SK-N-SH (cell line): ENCODE measurements around the gene CUX1. TPM values are rescaled to one million over a fixed set of nuclear protein-coding genes. Genes with fewer than 3 reads are reported as not detected.

Experiments
- CTCF ChIA-PET: fragments of 300-600, 350-600 bp; formaldehyde crosslinking; extraction: SDS; loops from one replicate; lab custom pipeline; 2021; lab: Yijun Ruan, JAX
- POLR2A ChIA-PET: fragments of 350-600 bp; sonication (Branson Sonifier 250); formaldehyde crosslinking; extraction: SDS; loops from one replicate; lab custom pipeline; 2020; ENCODE audit warnings: antibody characterized with exemption, inconsistent platforms; lab: Yijun Ruan, JAX
- DNase-seq: peaks from one replicate; pipeline ENCODE4 v3.0.0; 2012
- H2AFZ ChIP-seq: fragments of 200-600 bp; sonication (generic); 2 replicates; pipeline ENCODE4 v1.8.1; 2016; ENCODE audit warnings: antibody characterized with exemption, mild to moderate bottlenecking, low read depth
- H3F3A ChIP-seq: fragments of 200-600 bp; sonication (generic); replicated peaks from 2 replicates; pipeline ENCODE3; 2016; ENCODE audit warnings: antibody characterized with exemption, mild to moderate bottlenecking; ENCODE audit not compliant: insufficient read depth
- H3K27ac ChIP-seq, 2 experiments: fragments of 200-500 bp in 1 of 2; fragments of 200-600 bp in 1 of 2; sonication (Bioruptor generic) in 1 of 2; sonication (generic), shearing (Covaris generic) in 1 of 2; 2 replicates each; pipeline versions ENCODE4 v1.5.1 to v1.6.1; 2014 to 2016; ENCODE audit warnings: low read depth in 2 of 2, inconsistent platforms in 1 of 2, low read length in 1 of 2, mild to moderate bottlenecking in 1 of 2, mixed read lengths in 1 of 2
- H3K27me3 ChIP-seq: fragments of 200-600 bp; sonication (generic), shearing (Covaris generic); 2 replicates; pipeline ENCODE4 v1.6.1; 2016; ENCODE audit warnings: mixed run types; ENCODE audit not compliant: insufficient read depth
- H3K36me3 ChIP-seq, 2 experiments: fragments of 200-500 bp in 1 of 2; fragments of 200-600 bp in 1 of 2; sonication (Bioruptor generic) in 1 of 2; sonication (generic) in 1 of 2; replicated peaks in 1 of 2; 2 replicates each; pipeline versions ENCODE3 to v1.5.1; 2014 to 2016; ENCODE audit warnings: low read length in 1 of 2, mild to moderate bottlenecking in 1 of 2; ENCODE audit not compliant: insufficient read depth in 2 of 2, control insufficient read depth in 1 of 2
- H3K4me1 ChIP-seq, 2 experiments: fragments of 200-500 bp in 1 of 2; fragments of 200-600 bp in 1 of 2; sonication (Bioruptor generic) in 1 of 2; sonication (generic), shearing (Covaris generic) in 1 of 2; 2 replicates each; pipeline versions ENCODE4 v1.5.1 to v1.6.1; 2014 to 2016; ENCODE audit warnings: low read depth in 1 of 2, low read length in 1 of 2, mixed run types in 1 of 2; ENCODE audit not compliant: insufficient read depth in 2 of 2, control insufficient read depth in 1 of 2
- H3K4me2 ChIP-seq: fragments of 200-600 bp; sonication (generic), shearing (Covaris generic); 2 replicates; pipeline ENCODE4 v1.6.1; 2017; ENCODE audit warnings: mixed run types
- H3K4me3 ChIP-seq, 2 experiments: fragments of 200-500 bp in 1 of 2; fragments of 200-600 bp in 1 of 2; sonication (Bioruptor generic) in 1 of 2; sonication (generic), shearing (Covaris generic) in 1 of 2; 2 replicates each; pipeline versions ENCODE4 v1.5.1 to v1.8.1; 2014 to 2016; ENCODE audit warnings: low read depth in 2 of 2, inconsistent platforms in 1 of 2, low read length in 1 of 2, mild to moderate bottlenecking in 1 of 2, mixed read lengths in 1 of 2, moderate library complexity in 1 of 2
- H3K79me2 ChIP-seq: fragments of 200-600 bp; sonication (generic); 2 replicates; pipeline ENCODE4 v1.8.1; 2017; ENCODE audit warnings: mild to moderate bottlenecking; ENCODE audit not compliant: insufficient read depth
- H3K9ac ChIP-seq: fragments of 200-600 bp; sonication (generic); 2 replicates; pipeline ENCODE4 v1.6.1; 2017; ENCODE audit warnings: mixed run types
- H3K9me2 ChIP-seq: fragments of 200-600 bp; sonication (generic); 2 replicates; pipeline ENCODE4 v1.6.1; 2017; ENCODE audit warnings: mixed run types
- H3K9me3 ChIP-seq: fragments of 200-600 bp; sonication (generic); 2 replicates; pipeline ENCODE4 v1.6.1; 2017; ENCODE audit warnings: mixed run types, mild to moderate bottlenecking, moderate library complexity
- H4K20me1 ChIP-seq: fragments of 200-600 bp; sonication (generic); 2 replicates; pipeline ENCODE4 v1.6.1; 2017; ENCODE audit warnings: mild to moderate bottlenecking, mixed run types; ENCODE audit not compliant: insufficient read depth
- CHD2 ChIP-seq: fragments of 150-350 bp; IDR thresholded peaks from 2 replicates; pipeline ENCODE4 v1.6.1; 2018; ENCODE audit warnings: low read length; ENCODE audit not compliant: partially characterized antibody
- EP300 ChIP-seq, 2 experiments: IDR thresholded peaks; 2 replicates each; pipeline versions ENCODE4 v1.4.0 to v1.6.1; 2012; ENCODE audit warnings: borderline replicate concordance in 1 of 2, low read depth in 1 of 2, low read length in 1 of 2
- FOSL2 ChIP-seq: IDR thresholded peaks from 2 replicates; pipeline ENCODE4 v1.4.0; 2012; ENCODE audit warnings: low read depth, mild to moderate bottlenecking, moderate library complexity, borderline replicate concordance
- FOXM1 ChIP-seq: IDR thresholded peaks from 2 replicates; pipeline ENCODE4 v1.4.0; 2012; ENCODE audit warnings: low read depth, mild to moderate bottlenecking
- JUND ChIP-seq: IDR thresholded peaks from 2 replicates; pipeline ENCODE4 v1.4.0; 2012
- MXI1 ChIP-seq: IDR thresholded peaks from 2 replicates; pipeline ENCODE4 v1.6.1; 2012; ENCODE audit warnings: mild to moderate bottlenecking, low read depth, low read length, improper control_type of control experiment
- NRF1 ChIP-seq: IDR thresholded peaks from 2 replicates; pipeline ENCODE4 v1.6.1; 2012; ENCODE audit warnings: low read depth, mild to moderate bottlenecking, low read length
- RAD21 ChIP-seq: IDR thresholded peaks from 2 replicates; pipeline ENCODE4 v1.6.1; 2012; ENCODE audit warnings: mild to moderate bottlenecking, low read length
- RCOR1 ChIP-seq: fragments of 150-350 bp; IDR thresholded peaks from 2 replicates; pipeline ENCODE4 v1.6.1; 2017; ENCODE audit warnings: antibody characterized with exemption, low read length
- REST ChIP-seq: IDR thresholded peaks from 2 replicates; pipeline ENCODE4 v1.6.1; 2012; ENCODE audit warnings: mild to moderate bottlenecking, low read depth, low read length, moderate library complexity
- RFX5 ChIP-seq: IDR thresholded peaks from 2 replicates; pipeline ENCODE4 v1.6.1; 2012; ENCODE audit warnings: mild to moderate bottlenecking, improper control_type of control experiment, low read length
- RXRA ChIP-seq: IDR thresholded peaks from 2 replicates; pipeline ENCODE4 v1.4.0; 2012; ENCODE audit warnings: low read depth, mild to moderate bottlenecking, borderline replicate concordance
- SIN3A ChIP-seq: IDR thresholded peaks from 2 replicates; pipeline ENCODE4 v1.6.1; 2012; ENCODE audit warnings: low read depth, mild to moderate bottlenecking, low read length, moderate library complexity, borderline replicate concordance
- TAF1 ChIP-seq: IDR thresholded peaks from 2 replicates; pipeline ENCODE4 v1.6.1; 2012; ENCODE audit warnings: low read depth, mild to moderate bottlenecking, low read length, moderate library complexity, borderline replicate concordance
- TEAD4 ChIP-seq: IDR thresholded peaks from 2 replicates; pipeline ENCODE4 v1.4.0; 2012; ENCODE audit warnings: mild to moderate bottlenecking, borderline replicate concordance; ENCODE audit not compliant: insufficient read depth
- YY1 ChIP-seq: IDR thresholded peaks from 2 replicates; pipeline ENCODE4 v1.4.0; 2012; ENCODE audit warnings: low read depth, mild to moderate bottlenecking
- WGBS: methylation state at CpG from one replicate; pipeline ENCODE4 v1.1.6; 2017; ENCODE audit warnings: low lambda C conversion rate; 5-methylcytosine and 5-hydroxymethylcytosine counted together
- polyA plus RNA-seq, 3 experiments: library from polyadenylated mRNA; depleted of rRNA; stranded (reverse); fragments of >200 nt; gene quantifications; 2 replicates each; pipeline ENCODE4 v1.2.3, GENCODE V29; 2012
- TF ChIP-seq, protein P1 (sequence below): IDR thresholded peaks from 2 replicates; pipeline ENCODE4; 2012
- TF ChIP-seq, protein P2 (sequence below): IDR thresholded peaks from 2 replicates; pipeline ENCODE4 v1.4.0; 2012; ENCODE audit warnings: low read depth, borderline replicate concordance

The CUX1 gene
- polyA plus RNA-seq, 1 of the 3 experiments (the other 2 are of a cell fraction): 68.6 TPM

DNA sequence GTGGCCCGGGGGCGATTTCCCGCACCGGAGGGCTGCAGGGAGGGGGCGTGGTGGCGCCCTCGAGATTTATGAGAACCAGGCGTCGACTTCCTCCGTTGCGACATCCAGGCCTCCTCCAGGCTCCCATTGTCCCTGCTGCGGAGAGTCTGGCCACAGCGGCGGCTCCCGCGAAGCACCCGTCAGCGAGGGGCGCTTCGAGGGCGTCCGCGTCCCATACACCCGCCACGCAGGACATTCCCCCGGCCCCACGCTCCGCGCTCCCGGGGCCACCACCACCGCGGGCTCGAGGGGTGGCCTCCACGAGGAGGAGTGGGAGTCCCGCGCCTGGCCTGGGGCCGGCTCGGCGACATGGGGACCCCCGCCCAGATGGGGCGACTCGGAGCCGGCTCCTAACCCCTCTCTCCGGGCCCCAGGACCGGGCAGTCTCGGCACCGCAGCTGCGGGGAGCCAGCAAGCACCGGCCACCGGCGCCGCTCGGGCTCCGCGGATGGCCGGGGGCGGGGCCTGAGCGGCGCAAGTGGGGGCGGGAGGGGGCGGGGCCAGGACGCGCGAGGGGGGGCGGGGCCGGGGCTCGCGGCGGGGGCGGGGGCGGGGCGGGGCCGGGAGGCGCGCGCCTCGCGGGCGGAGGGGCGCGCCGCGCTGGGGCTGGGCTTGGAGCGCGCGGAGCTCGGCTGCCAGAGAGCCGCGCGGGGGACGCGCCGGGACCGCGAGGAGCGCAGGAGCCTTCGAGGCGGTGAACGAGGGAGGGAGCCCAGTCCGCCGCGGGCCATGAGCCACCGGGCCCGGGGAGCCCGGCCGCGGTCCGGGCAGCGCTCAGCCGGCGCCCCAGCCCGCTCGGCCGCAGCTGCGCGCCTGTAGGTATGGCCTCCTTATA lies 469.0 kb downstream of the CUX1 start, which contains the start of gene SH2B2 (continued):
- TF ChIP-seq, protein P1, sequence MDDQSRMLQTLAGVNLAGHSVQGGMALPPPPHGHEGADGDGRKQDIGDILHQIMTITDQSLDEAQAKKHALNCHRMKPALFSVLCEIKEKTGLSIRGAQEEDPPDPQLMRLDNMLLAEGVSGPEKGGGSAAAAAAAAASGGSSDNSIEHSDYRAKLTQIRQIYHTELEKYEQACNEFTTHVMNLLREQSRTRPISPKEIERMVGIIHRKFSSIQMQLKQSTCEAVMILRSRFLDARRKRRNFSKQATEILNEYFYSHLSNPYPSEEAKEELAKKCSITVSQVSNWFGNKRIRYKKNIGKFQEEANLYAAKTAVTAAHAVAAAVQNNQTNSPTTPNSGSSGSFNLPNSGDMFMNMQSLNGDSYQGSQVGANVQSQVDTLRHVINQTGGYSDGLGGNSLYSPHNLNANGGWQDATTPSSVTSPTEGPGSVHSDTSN: peak; percentile 42; the same call in 1 of the 2 replicates
- TF ChIP-seq REST: no peak
- TF ChIP-seq FOSL2: no peak
- no peak for TF ChIP-seq RXRA
- no peak for TF ChIP-seq RCOR1
- TF ChIP-seq RFX5: no peak
- TF ChIP-seq YY1: no peak
- peak; percentile 11 for TF ChIP-seq CHD2
- TF ChIP-seq FOXM1: no peak

DNA sequence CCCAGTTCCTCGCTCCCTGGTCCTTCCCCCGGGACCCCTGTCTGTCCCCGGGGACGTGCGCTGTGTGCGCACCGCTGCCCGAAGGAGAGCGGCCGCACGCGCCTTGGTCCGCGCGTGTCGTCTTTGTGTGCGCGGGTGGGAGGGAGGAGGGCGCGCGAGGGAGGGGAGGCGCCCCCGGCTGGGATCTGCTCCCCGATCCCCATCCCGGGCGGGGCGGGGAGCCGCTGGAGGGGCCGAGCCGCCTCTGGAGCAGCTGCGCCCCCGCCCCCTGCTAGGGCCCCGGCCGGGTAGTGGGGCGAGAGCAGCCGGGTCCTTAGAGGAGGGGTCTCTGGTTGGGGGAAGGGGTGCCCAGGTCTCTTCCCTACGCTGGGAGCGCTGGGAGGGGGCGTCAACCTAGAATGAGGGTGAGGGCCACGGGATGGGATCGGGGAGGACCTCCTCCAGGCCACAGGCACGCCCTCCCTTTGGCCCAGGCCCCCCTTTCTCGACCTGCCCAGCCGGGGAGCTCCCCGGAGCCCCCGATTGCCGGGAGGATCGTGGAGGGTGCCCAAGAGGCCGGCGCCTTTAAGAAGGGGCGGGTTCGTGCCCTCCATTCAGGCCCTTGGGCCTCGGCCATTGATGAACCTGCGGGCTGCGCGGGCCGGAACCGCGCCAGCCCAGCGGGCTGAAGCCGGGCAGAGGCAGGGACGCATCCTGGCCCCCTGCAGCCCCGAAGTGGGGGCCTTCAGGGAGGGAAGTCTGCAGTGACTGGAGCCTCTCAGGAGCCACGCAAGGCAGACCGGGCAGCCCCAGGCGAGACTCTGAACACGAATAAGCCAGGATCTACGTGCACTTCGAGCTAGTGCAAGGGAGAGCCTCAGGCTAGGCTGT lies 469.9 kb downstream of the CUX1 start:
- ChIA-PET POLR2A (interaction anchor here (0.6 to 2.2 kb wide), 6 partner anchors 11 to 392 kb away, joined by 3 to 19 read pairs (median 4); partner anchors contain the start of gene PRKRIP1), CTCF (interaction anchor here (0.6 to 15.8 kb wide), 7 partner anchors 8 to 164 kb away, joined by 3 to 421 read pairs (median 4); partner anchors contain the start of gene PRKRIP1)
- peak overlapping the region; percentile 63 for H3K9ac ChIP-seq
- 2% methylated on average over 20 of the region's 69 CpGs for WGBS
- H3F3A ChIP-seq: no peaks in the 10 kb centered on the region
- H3K4me2 ChIP-seq: peak overlapping the region; percentile 99
- H3K27me3 ChIP-seq: no peaks in the 10 kb centered on the region
- peaks cover 27% of the 10 kb centered on the region; the same call in 1 of the 2 replicates for H4K20me1 ChIP-seq
- peak; percentile 85 for DNase-seq
- H3K4me1 ChIP-seq: peaks cover 0 to 34% of the 10 kb centered on the region in 2 experiments; a peak in 1 of 4 replicates
- H2AFZ ChIP-seq: peak overlapping the region; percentile 82
- H3K27ac ChIP-seq: peak overlapping the region in 1 of 2 experiments; percentile 87; a peak in 1 of 4 replicates
- no peaks in the 10 kb centered on the region for H3K79me2 ChIP-seq
- H3K4me3 ChIP-seq: peak overlapping the region; percentile 89 to 96
- H3K36me3 ChIP-seq: no peaks in the 10 kb centered on the region
- H3K9me2 ChIP-seq: no peaks in the 10 kb centered on the region
- H3K9me3 ChIP-seq: no peaks in the 10 kb centered on the region
- TF ChIP-seq MXI1: 0 out of 2 replicates have a peak, but pooled peaks have one; percentile 42
- TF ChIP-seq JUND: no peak
- 0 out of 2 replicates have a peak, but pooled peaks have one; percentile 41 for TF ChIP-seq NRF1
- no peak for TF ChIP-seq RAD21
- TF ChIP-seq EP300 (IDR thresholded peaks at IDR 0.05; ENCODE audit: borderline replicate concordance in 1 of 2, low read depth in 1 of 2, low read length in 1 of 2): no peak
- no peak for TF ChIP-seq TEAD4
- TF ChIP-seq YY1: peak; percentile 64; the same call in 1 of the 2 replicates
- no peak for TF ChIP-seq TAF1
- no peak for TF ChIP-seq RXRA
- TF ChIP-seq, protein P2, sequence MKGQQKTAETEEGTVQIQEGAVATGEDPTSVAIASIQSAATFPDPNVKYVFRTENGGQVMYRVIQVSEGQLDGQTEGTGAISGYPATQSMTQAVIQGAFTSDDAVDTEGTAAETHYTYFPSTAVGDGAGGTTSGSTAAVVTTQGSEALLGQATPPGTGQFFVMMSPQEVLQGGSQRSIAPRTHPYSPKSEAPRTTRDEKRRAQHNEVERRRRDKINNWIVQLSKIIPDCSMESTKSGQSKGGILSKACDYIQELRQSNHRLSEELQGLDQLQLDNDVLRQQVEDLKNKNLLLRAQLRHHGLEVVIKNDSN: no peak
- no peak; the same call in 1 of the 2 replicates for TF ChIP-seq SIN3A
- no peak for TF ChIP-seq CHD2
